ENCODE measurements around the gene PCSK7.
A peak's percentile ranks its signal among the peaks of the same experiment; 100 is the strongest.

Gene PCSK7

GRCh38 chr11:117179048-117179999, 52.5 kb downstream of the PCSK7 start:
- no peak for DNase-seq
- Mint-ChIP-seq H3K36me3 (ENCODE audit: low read depth) (peaks cover 23% of the 10 kb centered on the region), H3K4me3 (peak overlapping the region; percentile 91), H3K27ac (peak overlapping the region; percentile 84), H3K4me1 (ENCODE audit: low read depth) (peaks cover 30% of the 10 kb centered on the region), H3K9me3 (no peaks in the 10 kb centered on the region), H3K27me3 (no peaks in the 10 kb centered on the region)

GRCh38 chr11:117178210-117179034, 53.5 kb downstream of the PCSK7 start, which contains the start of gene SIDT2:
TSS of gene SIDT2 (plus strand) at chr11:117178743. CDS start at chr11:117179264, 521 bp downstream.
- H3K4me3 Mint-ChIP-seq: peak within 1 kb of the TSS; percentile 91
- H3K4me1 Mint-ChIP-seq (ENCODE audit: low read depth): peaks cover 35% of the 10 kb centered on the region
- peak within 1 kb of the TSS; percentile 84 for H3K27ac Mint-ChIP-seq
- no peaks in the 10 kb centered on the region for H3K9me3 Mint-ChIP-seq
- peak; percentile 90 for DNase-seq
- H3K27me3 Mint-ChIP-seq: no peaks in the 10 kb centered on the region
- peaks cover 19% of the 10 kb centered on the region for H3K36me3 Mint-ChIP-seq (ENCODE audit: low read depth)

GRCh38 chr11:117177534-117178209, 54.2 kb downstream of the PCSK7 start:
- no peak for DNase-seq
- Mint-ChIP-seq H3K36me3 (ENCODE audit: low read depth) (peaks cover 17% of the 10 kb centered on the region), H3K27me3 (no peaks in the 10 kb centered on the region), H3K4me3 (peak overlapping the region; percentile 91), H3K9me3 (no peaks in the 10 kb centered on the region), H3K27ac (peak overlapping the region; percentile 81), H3K4me1 (ENCODE audit: low read depth) (peaks cover 36% of the 10 kb centered on the region)

- H3K9me3 Mint-ChIP-seq: no peaks in the 10 kb centered on the region
Observed at GRCh38 chr11:117176186-117176585, 55.7 kb downstream of the PCSK7 start.

GRCh38 chr11:117175781-117176180, 56.1 kb downstream of the PCSK7 start:
- no peak overlapping the region for H3K27ac Mint-ChIP-seq
- no peaks in the 10 kb centered on the region for H3K9me3 Mint-ChIP-seq
- H3K4me1 Mint-ChIP-seq (ENCODE audit: low read depth): peaks cover 42% of the 10 kb centered on the region
- peaks cover 28% of the 10 kb centered on the region for H3K36me3 Mint-ChIP-seq (ENCODE audit: low read depth)
- DNase-seq: no peak
- H3K4me3 Mint-ChIP-seq: no peak overlapping the region
- H3K27me3 Mint-ChIP-seq: no peaks in the 10 kb centered on the region

More at GRCh38 chr11:117176186-117176585, 55.7 kb downstream of the PCSK7 start:
- Mint-ChIP-seq H3K36me3 (ENCODE audit: low read depth) (peaks cover 24% of the 10 kb centered on the region), H3K4me1 (ENCODE audit: low read depth) (peaks cover 44% of the 10 kb centered on the region), H3K27me3 (no peaks in the 10 kb centered on the region), H3K27ac (no peak overlapping the region), H3K4me3 (no peak overlapping the region)
- DNase-seq: no peak

- H3K4me1 Mint-ChIP-seq (ENCODE audit: low read depth): peaks cover 37% of the 10 kb centered on the region
- DNase-seq: no peak
- no peaks in the 10 kb centered on the region for H3K27me3 Mint-ChIP-seq
- peaks cover 34% of the 10 kb centered on the region for H3K36me3 Mint-ChIP-seq (ENCODE audit: low read depth)
- H3K4me3 Mint-ChIP-seq: no peak overlapping the region
- H3K9me3 Mint-ChIP-seq: no peaks in the 10 kb centered on the region
- H3K27ac Mint-ChIP-seq: no peak overlapping the region
Observed at GRCh38 chr11:117175104-117175503, 56.8 kb downstream of the PCSK7 start.

GRCh38 chr11:117172724-117173421, 59.0 kb downstream of the PCSK7 start:
- Mint-ChIP-seq H3K9me3 (no peaks in the 10 kb centered on the region), H3K4me3 (no peak overlapping the region), H3K27me3 (no peaks in the 10 kb centered on the region), H3K36me3 (ENCODE audit: low read depth) (peaks cover 46% of the 10 kb centered on the region), H3K4me1 (ENCODE audit: low read depth) (peaks cover 20% of the 10 kb centered on the region), H3K27ac (peak overlapping the region; percentile 44)
- DNase-seq: no peak

- Mint-ChIP-seq H3K27ac (peak overlapping the region; percentile 84), H3K4me1 (ENCODE audit: low read depth) (peaks cover 17% of the 10 kb centered on the region), H3K9me3 (no peaks in the 10 kb centered on the region), H3K36me3 (ENCODE audit: low read depth) (peaks cover 59% of the 10 kb centered on the region), H3K27me3 (no peaks in the 10 kb centered on the region), H3K4me3 (no peak overlapping the region)
- DNase-seq: no peak
Observed at GRCh38 chr11:117171404-117172061, 60.3 kb downstream of the PCSK7 start.

- Mint-ChIP-seq H3K4me1 (ENCODE audit: low read depth) (peaks cover 17% of the 10 kb centered on the region), H3K27me3 (no peaks in the 10 kb centered on the region), H3K9me3 (no peaks in the 10 kb centered on the region), H3K4me3 (no peak overlapping the region), H3K36me3 (ENCODE audit: low read depth) (peaks cover 60% of the 10 kb centered on the region), H3K27ac (peak overlapping the region; percentile 84)
- no peak for DNase-seq
Observed at GRCh38 chr11:117171007-117171403, 60.9 kb downstream of the PCSK7 start.

GRCh38 chr11:117170210-117170609, 61.7 kb downstream of the PCSK7 start:
- no peaks in the 10 kb centered on the region for H3K9me3 Mint-ChIP-seq
- H3K4me1 Mint-ChIP-seq (ENCODE audit: low read depth): peaks cover 17% of the 10 kb centered on the region
- no peaks in the 10 kb centered on the region for H3K27me3 Mint-ChIP-seq
- H3K36me3 Mint-ChIP-seq (ENCODE audit: low read depth): peaks cover 67% of the 10 kb centered on the region
- H3K27ac Mint-ChIP-seq: no peak overlapping the region
- no peak overlapping the region for H3K4me3 Mint-ChIP-seq
- no peak for DNase-seq

GRCh38 chr11:117169736-117170135, 62.1 kb downstream of the PCSK7 start:
- Mint-ChIP-seq H3K36me3 (ENCODE audit: low read depth) (peaks cover 69% of the 10 kb centered on the region), H3K27me3 (no peaks in the 10 kb centered on the region), H3K9me3 (no peaks in the 10 kb centered on the region), H3K27ac (peak overlapping the region; percentile 4), H3K4me1 (ENCODE audit: low read depth) (peaks cover 17% of the 10 kb centered on the region), H3K4me3 (no peak overlapping the region)
- no peak for DNase-seq

- peaks cover 94% of the 10 kb centered on the region for H3K36me3 Mint-ChIP-seq (ENCODE audit: low read depth)
Observed at GRCh38 chr11:117166491-117166890, 65.4 kb downstream of the PCSK7 start.

GRCh38 chr11:117160826-117161225, 71.0 kb downstream of the PCSK7 start:
- Mint-ChIP-seq H3K4me1 (ENCODE audit: low read depth) (peaks cover 20% of the 10 kb centered on the region), H3K27me3 (no peaks in the 10 kb centered on the region), H3K9me3 (no peaks in the 10 kb centered on the region), H3K36me3 (ENCODE audit: low read depth) (peaks cover 92% of the 10 kb centered on the region), H3K4me3 (no peak overlapping the region), H3K27ac (peak overlapping the region; percentile 57)
- no peak for DNase-seq

More at GRCh38 chr11:117166491-117166890, 65.4 kb downstream of the PCSK7 start:
- Mint-ChIP-seq H3K4me3 (no peak overlapping the region), H3K27ac (no peak overlapping the region), H3K4me1 (ENCODE audit: low read depth) (peaks cover 5% of the 10 kb centered on the region), H3K27me3 (no peaks in the 10 kb centered on the region), H3K9me3 (no peaks in the 10 kb centered on the region)
- DNase-seq: no peak

All from activated T-cell treated with anti-CD3 and anti-CD28 coated beads, Interleukin-2, amount 50 U/mL, for 24 hours (primary cell).